ENCODE measurements around the gene LMLN. TPM values are rescaled to one million over a fixed set of nuclear protein-coding genes. Genes with fewer than 3 reads are reported as not detected.

The LMLN gene

DNA sequence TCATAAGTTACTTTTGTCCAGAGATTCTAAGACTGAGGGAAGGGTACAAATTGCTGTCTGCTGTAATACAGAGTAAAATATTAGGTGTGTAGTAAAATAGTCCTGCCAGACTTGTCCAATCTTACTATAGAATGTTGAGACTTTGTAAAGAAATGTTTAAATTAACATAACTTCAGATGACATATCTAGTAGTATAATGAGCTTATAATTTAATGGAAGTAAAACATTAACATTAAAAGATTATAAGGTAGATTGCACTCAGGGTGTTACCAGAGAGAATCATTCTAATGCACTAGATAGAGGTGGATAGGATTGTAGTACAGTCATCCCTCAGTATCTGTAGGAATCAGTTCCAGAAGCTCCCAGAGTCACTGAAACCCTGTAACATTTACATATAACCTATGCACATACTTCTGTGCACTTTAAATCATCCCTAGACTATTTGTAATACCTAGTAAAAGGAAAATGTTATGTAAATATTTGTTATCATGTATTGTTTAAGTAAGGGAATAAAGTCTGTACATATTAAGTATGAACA is 130.8 kb downstream of the LMLN start:
- no peaks in the 10 kb centered on the region for H3K4me1 ChIP-seq (ENCODE audit: control insufficient read depth, insufficient read depth, low read length)
- H3K4me2 ChIP-seq (ENCODE audit: low read length): no peak overlapping the region
- H3K9ac ChIP-seq (ENCODE audit: low read depth, low read length): no peak overlapping the region
- H3K9me3 ChIP-seq (replicated peaks; ENCODE audit: low read length): no peaks in the 10 kb centered on the region
- H3K36me3 ChIP-seq (ENCODE audit: insufficient read depth, low read length): no peaks in the 10 kb centered on the region
- H3K4me3 ChIP-seq (ENCODE audit: low read length): no peak overlapping the region
- peaks cover 66% of the 10 kb centered on the region for H3K27me3 ChIP-seq (ENCODE audit: control insufficient read depth, insufficient read depth, low read length)

DNA sequence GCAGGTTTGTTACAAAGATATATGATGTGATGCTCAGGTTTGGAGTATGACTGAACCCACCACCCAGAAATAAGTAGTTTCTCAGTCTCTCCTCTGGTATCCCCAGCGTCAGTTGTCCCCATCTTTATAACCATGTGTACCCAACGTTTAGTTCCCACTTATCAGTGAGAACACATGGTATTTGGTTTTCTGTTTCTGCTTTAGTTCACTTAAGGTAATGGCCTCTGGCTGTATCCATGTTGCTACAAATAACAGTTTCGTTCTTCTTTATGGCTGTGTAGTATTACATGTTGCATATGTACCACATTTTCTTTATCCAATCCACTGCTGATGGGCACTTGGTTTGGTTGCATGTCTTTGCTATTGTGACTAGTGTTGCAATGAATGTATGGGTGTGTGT is 132.3 kb downstream of the LMLN start:
- no peak overlapping the region for H3K4me2 ChIP-seq (ENCODE audit: low read length)
- no peak overlapping the region for H3K9ac ChIP-seq (ENCODE audit: low read depth, low read length)
- H3K9me3 ChIP-seq (replicated peaks; ENCODE audit: low read length): no peaks in the 10 kb centered on the region
- no peaks in the 10 kb centered on the region for H3K36me3 ChIP-seq (ENCODE audit: insufficient read depth, low read length)
- H3K27me3 ChIP-seq (ENCODE audit: control insufficient read depth, insufficient read depth, low read length): peaks cover 57% of the 10 kb centered on the region
- H3K4me1 ChIP-seq (ENCODE audit: control insufficient read depth, insufficient read depth, low read length): no peaks in the 10 kb centered on the region
- no peak overlapping the region for H3K4me3 ChIP-seq (ENCODE audit: low read length)

DNA sequence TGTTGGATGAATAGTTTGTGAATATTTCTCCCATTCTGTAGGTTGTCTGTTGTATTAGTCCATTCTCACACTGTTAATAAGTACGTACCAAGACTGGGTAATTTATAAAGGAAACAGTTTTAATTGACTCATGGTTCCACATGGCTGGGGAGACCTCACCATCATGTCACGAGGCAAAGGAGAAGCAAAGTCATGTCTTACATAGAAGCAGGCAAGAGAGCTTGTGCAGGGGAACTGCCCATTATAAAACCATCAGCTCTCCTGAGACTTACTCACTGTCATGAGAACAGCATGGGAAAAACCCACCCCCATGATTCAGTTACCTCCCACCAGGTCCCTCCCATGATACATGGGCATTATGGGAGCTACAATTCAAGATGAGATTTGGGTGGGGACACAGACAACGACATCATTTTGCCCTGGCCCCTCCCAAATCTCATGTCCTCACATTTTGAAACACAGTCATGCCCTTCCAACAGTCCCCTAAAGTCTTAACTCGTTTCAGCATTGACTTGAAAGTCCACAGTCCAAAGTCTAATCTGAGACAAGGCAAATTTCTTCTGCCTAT is 133.2 kb downstream of the LMLN start:
- peaks cover 48% of the 10 kb centered on the region for H3K27me3 ChIP-seq (ENCODE audit: control insufficient read depth, insufficient read depth, low read length)
- no peaks in the 10 kb centered on the region for H3K36me3 ChIP-seq (ENCODE audit: insufficient read depth, low read length)
- H3K4me1 ChIP-seq (ENCODE audit: control insufficient read depth, insufficient read depth, low read length): no peaks in the 10 kb centered on the region

More for the DNA sequence above, 133.2 kb downstream of the LMLN start:
- Histone ChIP-seq H3K9ac (ENCODE audit: low read depth, low read length) (no peak overlapping the region), H3K4me3 (ENCODE audit: low read length) (no peak overlapping the region), H3K9me3 (replicated peaks; ENCODE audit: low read length) (no peaks in the 10 kb centered on the region), H3K4me2 (ENCODE audit: low read length) (no peak overlapping the region)

Small RNA genes lying within 50 kb of the gene (small RNA-seq; reads per million reads assigned to genes)
- not detected for gene RNU6-621P
- not detected for gene RNU6-821P
